ENCODE results near the gene B4GALNT4.

DNA sequence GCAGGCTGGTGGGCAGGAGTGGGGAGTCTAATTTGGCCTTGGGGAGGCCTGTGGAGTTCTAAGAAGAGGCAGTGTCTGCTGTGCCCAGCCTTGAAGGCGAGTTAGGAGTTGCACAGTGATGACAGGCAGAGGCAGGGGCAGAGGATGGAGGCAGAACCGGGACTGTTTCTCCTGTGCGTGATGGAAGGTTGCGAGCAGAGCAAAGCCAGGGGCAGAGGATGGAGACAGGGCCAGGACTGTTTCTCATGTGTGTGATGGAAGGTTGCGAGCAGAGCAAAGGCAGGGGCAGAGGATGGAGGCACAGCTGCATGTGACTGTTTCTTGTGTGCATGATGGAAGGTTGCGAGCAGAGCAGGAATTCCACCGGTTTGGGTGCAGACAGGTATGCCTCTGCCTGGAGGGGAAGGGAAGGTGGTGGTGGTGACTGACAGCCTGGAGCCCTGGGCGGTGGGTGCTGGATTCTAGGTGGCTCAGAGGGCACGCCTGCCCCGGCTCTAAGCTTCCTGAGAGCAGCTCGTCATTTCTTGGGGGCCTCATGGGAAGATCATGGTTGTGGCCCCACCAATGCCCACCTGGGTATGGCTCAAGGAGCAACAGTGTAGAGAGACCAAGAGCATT lies 8.7 kb downstream of the B4GALNT4 start:
- TF ChIP-seq FOXM1 (IDR thresholded peaks at IDR 0.05; ENCODE audit: borderline replicate concordance) = no peak
- TF ChIP-seq HDGF (IDR thresholded peaks at IDR 0.05; ENCODE audit: borderline replicate concordance) = no peak
- TF ChIP-seq SUZ12 (IDR thresholded peaks at IDR 0.05) = no peak

All from HEK293T (cell line).